HTR-8/SVneo (cell line): ENCODE results near the gene STX8.
A peak's percentile ranks its signal among the peaks of the same experiment; 100 is the strongest.

Experiments used
- DNase-seq: peaks from one replicate; pipeline ENCODE4 v3.0.0; 2011; ENCODE audit warnings: low spot score, mixed read lengths; ENCODE audit not compliant: insufficient read length
- FAIRE-seq: peaks from 2 replicates; lab custom pipeline; 2011; peaks lifted over from hg19 to GRCh38; lab: Jason Lieb, UNC

STX8 gene

GRCh38 chr17:9220398-9221146 is 355.0 kb downstream of the STX8 start:
- DNase-seq (no peak), FAIRE-seq (no peak)

- DNase-seq (no peak), FAIRE-seq (no peak)
Measured at GRCh38 chr17:9219631-9220397, 355.8 kb downstream of the STX8 start.

- no peak for FAIRE-seq
- no peak for DNase-seq
Measured at GRCh38 chr17:9218911-9219310, 356.7 kb downstream of the STX8 start.

- DNase-seq, result no peak
- FAIRE-seq, result no peak
Measured at GRCh38 chr17:9218064-9218635, 357.5 kb downstream of the STX8 start.

GRCh38 chr17:9217151-9218056 is 358.2 kb downstream of the STX8 start:
- peak; percentile 34 for DNase-seq
- no peak for FAIRE-seq

- FAIRE-seq, result no peak
- no peak for DNase-seq
Measured at GRCh38 chr17:9215465-9215864, 360.2 kb downstream of the STX8 start.

GRCh38 chr17:9213303-9213640 is 362.3 kb downstream of the STX8 start:
- DNase-seq (no peak), FAIRE-seq (no peak)

- no peak for DNase-seq
- FAIRE-seq, result no peak
Measured at GRCh38 chr17:9212376-9213302, 363.0 kb downstream of the STX8 start.

GRCh38 chr17:9211133-9211765 is 364.4 kb downstream of the STX8 start:
- no peak for FAIRE-seq
- DNase-seq, result no peak

- FAIRE-seq (no peak), DNase-seq (no peak)
Measured at GRCh38 chr17:9209781-9210370, 365.7 kb downstream of the STX8 start.

- FAIRE-seq (no peak), DNase-seq (no peak)
Measured at GRCh38 chr17:9209347-9209746, 366.3 kb downstream of the STX8 start.

GRCh38 chr17:9208381-9209105 is 367.1 kb downstream of the STX8 start:
- FAIRE-seq (no peak), DNase-seq (no peak)

- FAIRE-seq, result no peak
- DNase-seq, result no peak
Measured at GRCh38 chr17:9206741-9207332, 368.8 kb downstream of the STX8 start.

- FAIRE-seq (no peak), DNase-seq (no peak)
Measured at GRCh38 chr17:9206410-9206703, 369.3 kb downstream of the STX8 start.

GRCh38 chr17:9205520-9206409 is 369.9 kb downstream of the STX8 start:
- no peak for DNase-seq
- no peak for FAIRE-seq

- FAIRE-seq (no peak), DNase-seq (no peak)
Measured at GRCh38 chr17:9204637-9205329, 370.8 kb downstream of the STX8 start.
